Cardiac ventricle fibroblast (primary cell): ENCODE results near the gene RNF6. TPM values are rescaled to one million over a fixed set of nuclear protein-coding genes. Genes with fewer than 3 reads are reported as not detected.

Experiments used
- total RNA-seq: library from RNA; depleted of rRNA; stranded (reverse); fragments of >200 nt; gene quantifications from 2 replicates; pipeline ENCODE4 v1.2.3, GENCODE V29; 2015

The RNF6 gene
- total RNA-seq: 14.2 and 15.6 TPM in 2 replicates

GRCh38 chr13:26221721-26222519, at the start of gene RNF6:
Gene RNF6 (minus strand): TSS chr13:26222314. CDS start chr13:26219649, 2,665 bp downstream.

GRCh38 chr13:26253787-26254582, 31.9 kb upstream of the RNF6 start, which contains the start of gene CDK8:
Gene CDK8 (plus strand): TSS chr13:26254129. CDS start chr13:26254642, 513 bp downstream.

Other genes with a start within 250 kb of the RNF6 start
- 0.06 TPM in 1 of 2 replicates, not detected in the other for gene SHISA2, start 170.3 kb downstream of the RNF6 start, total RNA-seq
- 5.9 and 9.4 TPM in 2 replicates for gene CDK8, start 31.8 kb upstream of the RNF6 start, total RNA-seq